Activated T-helper 1 cell treated with anti-CD3 and anti-CD28 coated beads, Interleukin-2, amount 50 U/mL, for 16 hours (primary cell): Measurements from ENCODE around the gene SLC12A3.
"Not testable (repeated sequence)": the region's sequence is repeated elsewhere in the genome, so short reads cannot be mapped to it uniquely, and the experiment has no call there.

Experiments
- DNase-seq, 2 donors: peaks; one replicate each; pipeline ENCODE4 v3.0.0-alpha.2; 2020; ENCODE audit warnings: low read depth in 1 of 2, low spot score in 1 of 2

The SLC12A3 gene

GRCh38 chr16:56868766-56869165 lies 3.8 kb downstream of the SLC12A3 start:
- not testable (repeated sequence) for DNase-seq

- DNase-seq, result no peak
These were observed 4.7 kb downstream of the SLC12A3 start for GRCh38 chr16:56869513-56870275.

- DNase-seq, result no peak
These were observed 5.4 kb downstream of the SLC12A3 start for GRCh38 chr16:56870276-56870888.

- DNase-seq, result no peak
These were observed 6.2 kb downstream of the SLC12A3 start for GRCh38 chr16:56871172-56871593.

- no peak for DNase-seq
These were observed 7.9 kb downstream of the SLC12A3 start for GRCh38 chr16:56872863-56873391.

- no peak for DNase-seq
These were observed 9.8 kb downstream of the SLC12A3 start for GRCh38 chr16:56874800-56875199.

- DNase-seq, result no peak
These were observed 11.0 kb downstream of the SLC12A3 start for GRCh38 chr16:56876048-56876447.

- no peak for DNase-seq
These were observed 12.6 kb downstream of the SLC12A3 start for GRCh38 chr16:56877486-56878182.

- no peak for DNase-seq
These were observed 13.4 kb downstream of the SLC12A3 start for GRCh38 chr16:56878282-56878854.

GRCh38 chr16:56879276-56879675 lies 14.3 kb downstream of the SLC12A3 start:
- no peak for DNase-seq

GRCh38 chr16:56880176-56880575 lies 15.2 kb downstream of the SLC12A3 start:
- no peak for DNase-seq

- no peak for DNase-seq
These were observed 15.7 kb downstream of the SLC12A3 start for GRCh38 chr16:56880685-56881084.

- DNase-seq, result no peak
These were observed 17.2 kb downstream of the SLC12A3 start for GRCh38 chr16:56882077-56882800.

GRCh38 chr16:56883586-56883985 lies 18.6 kb downstream of the SLC12A3 start:
- DNase-seq, result no peak

- DNase-seq, result no peak
These were observed 19.1 kb downstream of the SLC12A3 start for GRCh38 chr16:56884026-56884582.

- not testable (repeated sequence) for DNase-seq
These were observed 19.9 kb downstream of the SLC12A3 start for GRCh38 chr16:56884929-56885328.

GRCh38 chr16:56885446-56886162 lies 20.6 kb downstream of the SLC12A3 start:
- no peak for DNase-seq

- DNase-seq, result no peak
These were observed 21.3 kb downstream of the SLC12A3 start for GRCh38 chr16:56886296-56886695.

GRCh38 chr16:56886826-56887225 lies 21.8 kb downstream of the SLC12A3 start:
- DNase-seq, result no peak

GRCh38 chr16:56888806-56889205 lies 23.8 kb downstream of the SLC12A3 start:
- DNase-seq, result no peak
